CD1c-positive myeloid dendritic cell (primary cell): Measurements from ENCODE around the gene ZNF765.
A peak's percentile ranks its signal among the peaks of the same experiment; 100 is the strongest.
"Not testable (repeated sequence)": the region's sequence is repeated elsewhere in the genome, so short reads cannot be mapped to it uniquely, and the experiment has no call there.

Experiments used
- DNase-seq: peaks from one replicate; pipeline ENCODE4 v3.0.0-alpha.2; 2016; ENCODE audit errors: extremely low spot score

The ZNF765 gene

GRCh38 chr19:53394974-53395839 lies at the start of gene ZNF765:
ZNF765 (plus strand) TSS chr19:53395149; CDS start chr19:53398016, 2,867 bp downstream.
- peak; percentile 97 for DNase-seq

- DNase-seq = no peak
These were observed 39.2 kb upstream of the ZNF765 start for GRCh38 chr19:53355739-53356138.

- no peak for DNase-seq
These were observed 36.9 kb upstream of the ZNF765 start for GRCh38 chr19:53357821-53358581.

GRCh38 chr19:53360056-53360455 lies 34.9 kb upstream of the ZNF765 start:
- not testable (repeated sequence) for DNase-seq

- DNase-seq = peak; percentile 95
These were observed 29.6 kb upstream of the ZNF765 start, which contains the start of gene ZNF525 for GRCh38 chr19:53365134-53365898. ZNF525 (plus strand) TSS chr19:53365705; CDS start chr19:53372282, 6,577 bp downstream.

- no peak for DNase-seq
These were observed 29.0 kb upstream of the ZNF765 start for GRCh38 chr19:53365899-53366493.

GRCh38 chr19:53372196-53372595 lies 22.8 kb upstream of the ZNF765 start:
- no peak for DNase-seq

GRCh38 chr19:53374288-53374687 lies 20.7 kb upstream of the ZNF765 start:
- DNase-seq = no peak

- DNase-seq = no peak
These were observed 20.2 kb upstream of the ZNF765 start for GRCh38 chr19:53374743-53375142.

- no peak for DNase-seq
These were observed 13.6 kb upstream of the ZNF765 start for GRCh38 chr19:53381376-53381775.

GRCh38 chr19:53388168-53388567 lies 6.8 kb upstream of the ZNF765 start:
- no peak for DNase-seq

- no peak for DNase-seq
These were observed 6.0 kb upstream of the ZNF765 start for GRCh38 chr19:53388904-53389303.

GRCh38 chr19:53389571-53389970 lies 5.4 kb upstream of the ZNF765 start:
- no peak for DNase-seq

- DNase-seq = no peak
These were observed 5.0 kb upstream of the ZNF765 start for GRCh38 chr19:53389978-53390377.

GRCh38 chr19:53394522-53394973 lies 401 bp upstream of the ZNF765 start:
- peak; percentile 15 for DNase-seq

GRCh38 chr19:53395840-53396524 lies 1.0 kb downstream of the ZNF765 start:
- not testable (repeated sequence) for DNase-seq

GRCh38 chr19:53396525-53396868 lies 1.5 kb downstream of the ZNF765 start:
- no peak for DNase-seq

GRCh38 chr19:53397918-53398317 lies 3.0 kb downstream of the ZNF765 start:
- DNase-seq = not testable (repeated sequence)

GRCh38 chr19:53409505-53410204 lies 14.7 kb downstream of the ZNF765 start:
- no peak for DNase-seq
